Endothelial cell (in vitro differentiated cells): ENCODE measurements around the gene DNAAF2. TPM values are rescaled to one million over a fixed set of nuclear protein-coding genes. Genes with fewer than 3 reads are reported as not detected.
"Not testable (repeated sequence)": the region's sequence is repeated elsewhere in the genome, so short reads cannot be mapped to it uniquely, and the experiment has no call there.

Source experiments
- DNase-seq: peaks from one replicate; pipeline ENCODE4 v3.0.0; 2021; ENCODE audit warnings: low spot score
- H3K27ac Mint-ChIP-seq: one replicate; pipeline ENCODE4 v1.8.0; 2021; ENCODE audit warnings: mixed read lengths, inconsistent platforms; ENCODE audit not compliant: unreplicated experiment
- H3K27me3 Mint-ChIP-seq: one replicate; pipeline ENCODE4 v1.8.0; 2021; ENCODE audit warnings: mild to moderate bottlenecking, moderate library complexity, mixed read lengths, inconsistent platforms; ENCODE audit not compliant: unreplicated experiment
- H3K36me3 Mint-ChIP-seq: one replicate; pipeline ENCODE4 v1.8.0; 2021; ENCODE audit warnings: mild to moderate bottlenecking, low read depth, mixed read lengths, inconsistent platforms; ENCODE audit not compliant: unreplicated experiment
- H3K4me1 Mint-ChIP-seq: one replicate; pipeline ENCODE4 v1.8.0; 2021; ENCODE audit warnings: mild to moderate bottlenecking, mixed read lengths, inconsistent platforms; ENCODE audit not compliant: unreplicated experiment
- H3K4me3 Mint-ChIP-seq: one replicate; pipeline ENCODE4 v1.8.0; 2021; ENCODE audit warnings: mild to moderate bottlenecking, mixed read lengths, inconsistent platforms; ENCODE audit not compliant: unreplicated experiment
- H3K9me3 Mint-ChIP-seq: one replicate; pipeline ENCODE4 v1.8.0; 2021; ENCODE audit warnings: mixed read lengths, inconsistent platforms; ENCODE audit not compliant: unreplicated experiment
- CTCF ChIP-seq: fragments of 200-600 bp; sonication (generic); IDR thresholded peaks from one replicate; pipeline ENCODE4 v1.5.0; 2021; ENCODE audit warnings: antibody characterized with exemption; ENCODE audit not compliant: unreplicated experiment
- total RNA-seq: library from RNA; stranded (reverse); fragmentation: NEBNext Ultra II Directional; extraction: Animal tissue kit (Norgen Biotek cat#: 25700); gene quantifications from one replicate; pipeline ENCODE4 v1.2.1, GENCODE V29; 2021; ENCODE audit not compliant: unreplicated experiment

Gene DNAAF2
- total RNA-seq, 1 donor from 2014 or later, result 8.6 TPM

- peak; percentile 70 for DNase-seq
- H3K36me3 Mint-ChIP-seq, result peaks cover 17% of the 10 kb centered on the region
- H3K27ac Mint-ChIP-seq, result peak overlapping the region; percentile 63
- H3K4me3 Mint-ChIP-seq, result peak overlapping the region; percentile 98
- H3K27me3 Mint-ChIP-seq, result peaks cover 22% of the 10 kb centered on the region
- H3K9me3 Mint-ChIP-seq, result no peaks in the 10 kb centered on the region
- no peak for TF ChIP-seq CTCF
- H3K4me1 Mint-ChIP-seq, result peaks cover 20% of the 10 kb centered on the region
Observed at GRCh38 chr14:49621114-49621881, 13.7 kb downstream of the DNAAF2 start.

GRCh38 chr14:49620182-49621113 is 14.6 kb downstream of the DNAAF2 start, which contains the start of the genes MGAT2 and RPL36AL:
Gene MGAT2 (plus strand): TSS chr14:49620799. CDS start chr14:49621269, 470 bp downstream.
Gene RPL36AL (minus strand): TSS chr14:49620626. CDS start chr14:49619104, 1,522 bp downstream.
- H3K4me1 Mint-ChIP-seq, result peaks cover 20% of the 10 kb centered on the region
- peak; percentile 8 for TF ChIP-seq CTCF
- peak within 1 kb of the TSS; percentile 98 for H3K4me3 Mint-ChIP-seq

GRCh38 chr14:49619730-49620129 is 15.3 kb downstream of the DNAAF2 start:
- Mint-ChIP-seq H3K27ac (peak overlapping the region; percentile 98), H3K4me1 (peaks cover 20% of the 10 kb centered on the region), H3K9me3 (no peaks in the 10 kb centered on the region), H3K36me3 (peaks cover 17% of the 10 kb centered on the region), H3K27me3 (peaks cover 22% of the 10 kb centered on the region), H3K4me3 (peak overlapping the region; percentile 98)
- DNase-seq, result no peak
- TF ChIP-seq CTCF, result no peak

More at GRCh38 chr14:49620182-49621113, 14.6 kb downstream of the DNAAF2 start, which contains the start of the genes MGAT2 and RPL36AL:
- Mint-ChIP-seq H3K27me3 (peaks cover 22% of the 10 kb centered on the region), H3K9me3 (no peaks in the 10 kb centered on the region), H3K27ac (peak within 1 kb of the TSS; percentile 98), H3K36me3 (peaks cover 17% of the 10 kb centered on the region)
- peak; percentile 98 for DNase-seq

GRCh38 chr14:49619273-49619672 is 15.8 kb downstream of the DNAAF2 start:
- DNase-seq, H3K9me3 Mint-ChIP-seq: not testable (repeated sequence)
- H3K4me1 Mint-ChIP-seq, result peaks cover 20% of the 10 kb centered on the region
- H3K4me3 Mint-ChIP-seq, result peak overlapping the region; percentile 98
- H3K27me3 Mint-ChIP-seq, result peaks cover 22% of the 10 kb centered on the region
- peaks cover 17% of the 10 kb centered on the region for H3K36me3 Mint-ChIP-seq
- peak overlapping the region; percentile 98 for H3K27ac Mint-ChIP-seq

- no peak for TF ChIP-seq CTCF
- Mint-ChIP-seq H3K36me3 (peaks cover 17% of the 10 kb centered on the region), H3K27ac (no peak overlapping the region), H3K4me1 (peaks cover 20% of the 10 kb centered on the region), H3K4me3 (peak overlapping the region; percentile 21), H3K9me3 (no peaks in the 10 kb centered on the region), H3K27me3 (peaks cover 22% of the 10 kb centered on the region)
- no peak for DNase-seq
Observed at GRCh38 chr14:49617852-49618519, 17.1 kb downstream of the DNAAF2 start.
